Ovary (tissue), 9 donors: ENCODE results near the gene TICAM2. TPM values are rescaled to one million over a fixed set of nuclear protein-coding genes. Genes with fewer than 3 reads are reported as not detected.

Source experiments
- DNase-seq, 5 donors: peaks; one replicate each; pipeline ENCODE4 v3.0.0-alpha.2; 2019 to 2020
- H3K27ac ChIP-seq, 2 donors: fragments of 200-600 bp; one replicate each; pipeline versions ENCODE4 v1.5.1 to v1.8.0; 2019 to 2022
- H3K27me3 ChIP-seq: fragments of 200-600 bp; one replicate; pipeline ENCODE4 v1.8.0; 2022
- H3K36me3 ChIP-seq: fragments of 200-600 bp; sonication (generic); one replicate; pipeline ENCODE4 v1.5.1; 2019
- H3K4me1 ChIP-seq: one replicate; pipeline ENCODE4 v1.8.1; 2013; ENCODE audit warnings: mild to moderate bottlenecking, moderate library complexity; ENCODE audit not compliant: insufficient read depth
- H3K4me3 ChIP-seq: fragments of 200-600 bp; sonication (generic); one replicate; pipeline ENCODE4 v1.5.1; 2017
- H3K9me3 ChIP-seq, 2 donors: fragments of 200-600 bp in 1 of 2; sonication (generic) in 1 of 2; one replicate each; pipeline versions ENCODE4 v1.5.1 to v1.8.1; 2013 to 2019; ENCODE audit warnings: mild to moderate bottlenecking in 1 of 2, moderate library complexity in 1 of 2
- EP300 ChIP-seq: sonication (generic); formaldehyde crosslinking; IDR thresholded peaks from one replicate; pipeline ENCODE4 v1.6.1; 2017; ENCODE audit warnings: antibody characterized with exemption
- POLR2A ChIP-seq: fragments of 450-650 bp; IDR thresholded peaks from one replicate; pipeline ENCODE4 v1.6.1; 2017; ENCODE audit warnings: antibody characterized with exemption, mild to moderate bottlenecking, moderate library complexity
- WGBS, 3 donors: extraction: QIAGEN DNeasy Blood & Tissue Kit in 1 of 3; methylation state at CpG; one replicate each; pipeline versions ENCODE4 v1.1.5 to v1.1.7; 2013 to 2017; 5-methylcytosine and 5-hydroxymethylcytosine counted together
- intact Hi-C, 4 donors: fragments of 100-400 bp; cut with DNase I; formaldehyde crosslinking; loops; one replicate each; pipeline versions ENCODE4 v1.11.0 to v1.15.1; 2022 to 2023
- polyA plus RNA-seq, 2 donors: library from polyadenylated mRNA; stranded (reverse); fragments of 200-250 nt in 1 of 2; fragments of 350-450 nt in 1 of 2; fragmentation: Illumina TruSeq in 1 of 2; extraction: RNeasy Lipid Tissue Mini Kit (QIAGEN cat#74804) in 1 of 2; gene quantifications; one replicate each; pipeline ENCODE4 v1.2.3, GENCODE V29; 2013 to 2014
- total RNA-seq, 7 donors: library from RNA; depleted of rRNA in 2 of 7; stranded (reverse); fragments of >200 nt in 2 of 7; fragmentation: NEBNext Ultra II Directional in 3 of 7; extraction: Animal tissue kit (Norgen Biotek cat#: 25700) in 3 of 7; gene quantifications; one replicate each; pipeline versions ENCODE4 v1.1.0 to v1.2.4, GENCODE V29; 2016 to 2023
- TF ChIP-seq, protein P1 (sequence below), 3 donors: fragments of 450-650 bp in 2 of 3; fragments of 200-600 bp in 1 of 3; IDR thresholded peaks; one replicate each; pipeline versions ENCODE4 v1.5.1 to v1.8.0; 2016 to 2022; ENCODE audit warnings: antibody characterized with exemption in 3 of 3, mild to moderate bottlenecking in 1 of 3
- donor health status: DM: no; HTN: no; CAD: no; lungs with moderate emphysema.
- donor health status: DM: no; HTN: no; CAD: no.
- donor health status: Bipolar disorder and iron deficiency.
- donor health status: DM: yes; HTN: yes; CAD: no.
- donor health status: DM: no; HTN: no; CAD: no.
- donor health status: DM: yes; HTN: yes; CAD: no.

TICAM2 gene
- total and polyA plus RNA-seq, 9 donors, result 1.0 to 6.4 (median 4.0) TPM

DNA sequence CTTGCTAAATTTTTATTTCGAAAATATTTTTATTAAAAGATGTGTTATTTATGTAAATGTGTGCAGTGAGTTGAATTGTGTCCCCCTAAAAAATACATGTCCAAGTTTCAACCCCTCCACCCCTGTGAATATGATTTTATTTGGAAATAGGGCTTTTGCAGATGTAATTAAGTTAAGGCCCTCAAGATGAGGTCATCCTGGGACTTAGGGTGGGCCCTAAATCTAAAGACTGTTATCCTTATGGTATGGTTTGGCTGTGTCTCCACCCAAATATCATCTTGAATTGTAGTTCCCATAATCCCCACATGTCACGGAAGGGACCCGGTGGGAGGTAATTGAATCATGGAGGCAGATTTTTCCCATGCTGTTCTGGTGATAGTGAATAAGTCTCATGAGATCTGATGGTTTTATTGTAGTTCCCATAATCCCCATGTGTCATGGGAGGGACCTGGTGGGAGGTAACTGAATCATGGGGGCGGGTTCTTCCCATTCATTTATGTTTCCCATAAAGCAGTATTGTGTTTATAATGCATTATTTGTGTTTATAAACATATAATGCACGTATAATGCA lies 25.1 kb upstream of the TICAM2 start:
- no peak overlapping the region for H3K4me3 ChIP-seq
- intact Hi-C loops, result loop anchor here in 1 of 4 donors (10.0 kb wide), 1 partner anchor 457 kb away; the partner anchor contains the start of gene COMMD10
- no peak for DNase-seq
- no peaks in the 10 kb centered on the region for H3K9me3 ChIP-seq
- H3K36me3 ChIP-seq, result no peaks in the 10 kb centered on the region
- TF ChIP-seq POLR2A (no peak), EP300 (no peak)
- TF ChIP-seq, protein P1, sequence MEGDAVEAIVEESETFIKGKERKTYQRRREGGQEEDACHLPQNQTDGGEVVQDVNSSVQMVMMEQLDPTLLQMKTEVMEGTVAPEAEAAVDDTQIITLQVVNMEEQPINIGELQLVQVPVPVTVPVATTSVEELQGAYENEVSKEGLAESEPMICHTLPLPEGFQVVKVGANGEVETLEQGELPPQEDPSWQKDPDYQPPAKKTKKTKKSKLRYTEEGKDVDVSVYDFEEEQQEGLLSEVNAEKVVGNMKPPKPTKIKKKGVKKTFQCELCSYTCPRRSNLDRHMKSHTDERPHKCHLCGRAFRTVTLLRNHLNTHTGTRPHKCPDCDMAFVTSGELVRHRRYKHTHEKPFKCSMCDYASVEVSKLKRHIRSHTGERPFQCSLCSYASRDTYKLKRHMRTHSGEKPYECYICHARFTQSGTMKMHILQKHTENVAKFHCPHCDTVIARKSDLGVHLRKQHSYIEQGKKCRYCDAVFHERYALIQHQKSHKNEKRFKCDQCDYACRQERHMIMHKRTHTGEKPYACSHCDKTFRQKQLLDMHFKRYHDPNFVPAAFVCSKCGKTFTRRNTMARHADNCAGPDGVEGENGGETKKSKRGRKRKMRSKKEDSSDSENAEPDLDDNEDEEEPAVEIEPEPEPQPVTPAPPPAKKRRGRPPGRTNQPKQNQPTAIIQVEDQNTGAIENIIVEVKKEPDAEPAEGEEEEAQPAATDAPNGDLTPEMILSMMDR (IDR thresholded peaks at IDR 0.05), result no peak
- H3K4me1 ChIP-seq, result peaks cover 6% of the 10 kb centered on the region
- no peaks in the 10 kb centered on the region for H3K27me3 ChIP-seq
- no peak overlapping the region for H3K27ac ChIP-seq
- WGBS, 3 donors, result 71 to 92% (median 88%) methylated on average over 5 of the region's 5 CpGs

DNA sequence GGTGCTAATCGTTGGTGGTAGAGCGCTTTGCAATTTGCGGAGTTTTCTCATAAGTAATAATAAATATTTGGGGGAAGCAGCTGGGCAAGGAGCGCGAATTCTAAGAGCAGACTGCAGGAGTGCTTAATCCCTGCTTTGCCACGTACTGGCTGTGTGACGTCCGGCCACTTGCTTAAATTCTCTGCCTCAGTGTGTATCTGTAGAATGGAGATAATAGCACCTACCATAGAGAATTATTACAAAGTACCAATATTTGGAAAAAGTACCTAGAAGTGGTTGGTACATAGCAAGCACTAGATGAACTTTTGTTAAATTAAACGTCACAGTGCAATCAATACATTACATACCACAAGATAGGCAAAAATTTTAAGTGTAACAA lies 24.2 kb upstream of the TICAM2 start:
- Histone ChIP-seq H3K4me3 (peak overlapping the region; percentile 94), H3K9me3 (no peaks in the 10 kb centered on the region), H3K4me1 (peaks cover 7% of the 10 kb centered on the region), H3K27me3 (no peaks in the 10 kb centered on the region), H3K36me3 (no peaks in the 10 kb centered on the region), H3K27ac (peak overlapping the region in 1 of 2 donors; percentile 83)
- intact Hi-C loops, result loop anchor here in 1 of 4 donors (10.0 kb wide), 1 partner anchor 458 kb away; the partner anchor contains the start of gene COMMD10
- DNase-seq, result no peak
- 0 to 2% (median 1%) methylated on average over 9 of the region's 9 CpGs for WGBS, 3 donors
- TF ChIP-seq, protein P1 (IDR thresholded peaks at IDR 0.05), result peak in 1 of 3 donors; percentile 1
- TF ChIP-seq POLR2A (peak; percentile 4), EP300 (no peak)

DNA sequence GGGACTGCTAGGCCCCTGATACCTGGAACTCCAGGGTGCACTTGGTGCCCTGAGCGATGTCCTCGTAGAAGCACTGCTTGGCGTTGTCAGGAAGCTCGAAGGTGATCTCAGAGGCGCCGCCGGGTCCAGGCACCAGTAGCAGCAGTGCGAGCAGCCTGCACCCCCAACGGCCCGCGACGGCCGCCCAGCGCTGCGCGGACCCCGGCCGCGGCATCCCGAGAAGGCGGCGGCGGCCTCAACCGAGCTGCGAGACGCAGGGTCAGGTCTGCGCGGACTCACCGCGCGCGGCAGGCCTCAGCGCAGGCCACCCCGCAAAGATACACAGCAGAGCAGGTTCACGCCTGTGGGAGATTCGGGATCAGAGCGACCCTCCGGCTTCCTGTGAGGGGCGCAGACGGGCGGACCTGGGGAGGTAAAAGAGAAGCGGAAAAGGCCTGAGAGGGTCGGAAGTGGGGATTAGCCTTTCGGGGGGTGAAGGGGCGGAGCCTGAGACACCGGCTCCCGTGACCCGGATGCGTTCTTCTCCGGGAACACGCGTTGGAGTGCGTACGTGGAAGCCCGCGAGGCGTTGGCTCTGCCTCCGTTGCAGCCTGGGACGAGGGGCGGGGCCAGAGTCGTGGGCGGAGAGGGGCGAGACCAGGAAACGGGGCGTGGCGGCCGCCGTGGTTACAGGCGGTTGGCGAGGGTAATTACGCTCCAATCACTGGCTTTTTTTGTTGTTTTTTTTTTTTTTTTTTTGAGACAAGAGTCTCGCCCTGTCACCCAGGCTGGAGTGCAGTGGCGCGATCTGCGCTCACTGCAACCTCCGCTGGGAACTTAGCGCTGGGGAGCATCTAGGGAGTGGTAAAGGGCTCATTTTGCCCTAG lies 23.5 kb upstream of the TICAM2 start, which contains the start of gene TMED7:
Gene TMED7, minus strand, starts transcription at position 458 of the 866 bp plus-strand sequence. Its CDS starts 244 bp downstream, at position 214.
- Histone ChIP-seq H3K36me3 (no peaks in the 10 kb centered on the region), H3K27ac (peak within 1 kb of the TSS; percentile 82 to 83), H3K4me1 (peaks cover 7% of the 10 kb centered on the region), H3K4me3 (peak within 1 kb of the TSS; percentile 94), H3K27me3 (no peaks in the 10 kb centered on the region), H3K9me3 (no peaks in the 10 kb centered on the region)
- peak; percentile 99 to 100 (median 100) for DNase-seq
- WGBS, 3 donors, result 0% methylated on average over 76 to 77 of the region's 77 CpGs
- intact Hi-C loops, result loop anchor here in 1 of 4 donors (10.0 kb wide), 1 partner anchor 459 kb away; the partner anchor contains the start of gene COMMD10
- TF ChIP-seq EP300 (peak; percentile 74), POLR2A (peak; percentile 40)
- TF ChIP-seq, protein P1 (IDR thresholded peaks at IDR 0.05), result peak in 2 of 3 donors; percentile 9 to 12

DNA sequence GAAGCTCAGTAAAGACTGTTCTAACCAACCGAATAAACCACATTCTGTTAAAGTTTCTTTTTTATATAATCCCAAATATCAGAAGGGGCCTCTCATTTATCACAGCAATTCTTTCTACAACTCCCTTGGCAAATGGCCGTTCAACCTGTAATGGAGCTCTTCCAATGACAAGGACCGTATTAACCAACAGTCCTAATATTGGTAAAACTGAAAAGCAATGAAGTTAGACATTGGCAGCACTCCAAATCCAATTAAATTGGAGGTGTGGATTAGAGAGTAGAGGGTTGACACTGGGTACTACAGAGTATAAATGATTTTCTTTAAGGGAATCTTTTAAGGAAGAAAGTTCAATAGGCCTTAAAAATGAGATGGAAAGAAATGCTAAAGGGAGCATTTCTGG lies 22.7 kb upstream of the TICAM2 start:
- 9 to 15% (median 9%) methylated on average over 3 of the region's 3 CpGs for WGBS, 3 donors
- no peaks in the 10 kb centered on the region for H3K9me3 ChIP-seq
- H3K36me3 ChIP-seq, result no peaks in the 10 kb centered on the region
- no peak for DNase-seq
- TF ChIP-seq EP300 (no peak), POLR2A (no peak)
- TF ChIP-seq, protein P1 (IDR thresholded peaks at IDR 0.05), result no peak
- H3K27ac ChIP-seq, result peak overlapping the region; percentile 9 to 83
- peaks cover 7% of the 10 kb centered on the region for H3K4me1 ChIP-seq
- intact Hi-C loops, result loop anchor here in 1 of 4 donors (10.0 kb wide), 1 partner anchor 460 kb away; the partner anchor contains the start of gene COMMD10
- H3K27me3 ChIP-seq, result no peaks in the 10 kb centered on the region
- peak overlapping the region; percentile 94 for H3K4me3 ChIP-seq
